SU-DHL-6 (cell line): ENCODE measurements around the gene PDCD1LG2.

ENCODE experiments used
- EZH2phosphoT487 ChIP-seq: fragments of 200-600 bp; sonication (generic), shearing (Covaris generic); conservative IDR thresholded peaks from 2 replicates; pipeline ENCODE4 v1.6.1; 2018; ENCODE audit warnings: mild to moderate bottlenecking, antibody characterized with exemption, low read length, moderate library complexity, mixed read lengths
- TF ChIP-seq, protein P1 (sequence below): fragments of 200-600 bp; sonication (generic); IDR thresholded peaks from one replicate; pipeline ENCODE4 v1.5.1; 2017; ENCODE audit warnings: antibody characterized with exemption, mild to moderate bottlenecking, low read length, moderate library complexity; ENCODE audit not compliant: insufficient read depth, poor library complexity, severe bottlenecking

DNA sequence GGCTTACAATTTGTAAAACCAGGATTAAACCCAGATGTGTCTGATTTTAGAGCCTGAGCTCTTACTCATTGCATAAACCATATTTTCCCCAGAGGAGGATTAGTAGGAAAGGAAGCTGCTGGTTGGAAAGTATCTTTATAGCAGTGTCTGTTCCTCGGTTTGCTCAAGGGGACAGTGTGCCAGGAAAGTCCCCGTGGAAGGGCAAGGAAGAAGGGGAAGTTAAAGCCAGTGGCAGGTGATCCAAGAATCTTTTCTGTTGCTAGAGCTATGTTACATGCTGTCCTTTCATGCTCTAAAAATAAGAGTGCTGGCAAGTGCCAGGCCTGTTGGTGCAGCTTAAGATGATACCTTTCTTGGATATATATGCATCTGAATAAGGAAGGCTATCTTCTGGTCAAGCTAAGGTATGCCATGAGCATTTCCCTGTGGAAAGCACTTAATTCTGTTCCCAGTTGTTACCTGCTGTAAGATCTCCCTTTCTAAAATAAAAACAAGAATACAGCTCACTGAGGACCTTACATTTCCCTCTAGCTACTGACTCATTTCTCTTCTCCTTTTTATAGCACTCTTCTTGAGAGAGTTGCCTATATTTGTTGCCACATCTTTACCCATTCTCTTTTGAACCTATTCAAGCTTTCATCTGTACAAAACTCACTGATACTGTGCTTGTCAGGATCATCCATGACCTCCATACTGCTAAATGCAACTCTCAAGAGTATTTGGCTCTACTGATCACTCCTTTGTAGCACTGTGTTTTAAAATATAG is 8.0 kb downstream of the PDCD1LG2 start:
- TF ChIP-seq, protein P1, sequence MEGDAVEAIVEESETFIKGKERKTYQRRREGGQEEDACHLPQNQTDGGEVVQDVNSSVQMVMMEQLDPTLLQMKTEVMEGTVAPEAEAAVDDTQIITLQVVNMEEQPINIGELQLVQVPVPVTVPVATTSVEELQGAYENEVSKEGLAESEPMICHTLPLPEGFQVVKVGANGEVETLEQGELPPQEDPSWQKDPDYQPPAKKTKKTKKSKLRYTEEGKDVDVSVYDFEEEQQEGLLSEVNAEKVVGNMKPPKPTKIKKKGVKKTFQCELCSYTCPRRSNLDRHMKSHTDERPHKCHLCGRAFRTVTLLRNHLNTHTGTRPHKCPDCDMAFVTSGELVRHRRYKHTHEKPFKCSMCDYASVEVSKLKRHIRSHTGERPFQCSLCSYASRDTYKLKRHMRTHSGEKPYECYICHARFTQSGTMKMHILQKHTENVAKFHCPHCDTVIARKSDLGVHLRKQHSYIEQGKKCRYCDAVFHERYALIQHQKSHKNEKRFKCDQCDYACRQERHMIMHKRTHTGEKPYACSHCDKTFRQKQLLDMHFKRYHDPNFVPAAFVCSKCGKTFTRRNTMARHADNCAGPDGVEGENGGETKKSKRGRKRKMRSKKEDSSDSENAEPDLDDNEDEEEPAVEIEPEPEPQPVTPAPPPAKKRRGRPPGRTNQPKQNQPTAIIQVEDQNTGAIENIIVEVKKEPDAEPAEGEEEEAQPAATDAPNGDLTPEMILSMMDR, result no peak
- no peak for TF ChIP-seq EZH2phosphoT487
